Measurements from ENCODE around the gene PTPRG.

- TF ChIP-seq CTCF (IDR thresholded peaks at IDR 0.05; ENCODE audit: extremely low read depth in 1 of 2, insufficient read depth in 1 of 2, low read depth in 1 of 2, low read length in 2 of 2) (no peak), POLR2AphosphoS5 (IDR thresholded peaks at IDR 0.05; ENCODE audit: insufficient read depth, low read depth, low read length) (no peak), FOS (IDR thresholded peaks at IDR 0.05; ENCODE audit: borderline replicate concordance, insufficient read depth, low read length) (no peak), MYC (IDR thresholded peaks at IDR 0.05; ENCODE audit: low read depth, low read length) (no peak), EZH2 (IDR thresholded peaks at IDR 0.05; ENCODE audit: borderline replicate concordance, low read depth, low read length, severe bottlenecking) (no peak), MAX (IDR thresholded peaks at IDR 0.05; ENCODE audit: insufficient read depth, insufficient read length) (no peak), POLR2A (IDR thresholded peaks at IDR 0.05; ENCODE audit: low read depth, low read length) (no peak), JUN (IDR thresholded peaks at IDR 0.05; ENCODE audit: borderline replicate concordance, insufficient read depth, insufficient read length, low read depth) (no peak)
Observed at GRCh38 chr3:61806810-61807209, 245.4 kb downstream of the PTPRG start.
